Stimulated activated CD8-positive, alpha-beta memory T cell treated with anti-CD3 and anti-CD28 coated beads, Interleukin-12 subunit alpha, Interleukin-12 subunit beta, amount 100 ng/mL, for 24 hours (primary cell): ENCODE results near the gene CEP78.
"Not testable (repeated sequence)": the region's sequence is repeated elsewhere in the genome, so short reads cannot be mapped to it uniquely, and the experiment has no call there.

Source experiments
- DNase-seq: peaks from one replicate; pipeline ENCODE4 v3.0.0-alpha.2; 2020; ENCODE audit errors: extremely low read depth

The CEP78 gene

GRCh38 chr9:78234810-78235209, 1.1 kb upstream of the CEP78 start:
- no peak for DNase-seq

DNA sequence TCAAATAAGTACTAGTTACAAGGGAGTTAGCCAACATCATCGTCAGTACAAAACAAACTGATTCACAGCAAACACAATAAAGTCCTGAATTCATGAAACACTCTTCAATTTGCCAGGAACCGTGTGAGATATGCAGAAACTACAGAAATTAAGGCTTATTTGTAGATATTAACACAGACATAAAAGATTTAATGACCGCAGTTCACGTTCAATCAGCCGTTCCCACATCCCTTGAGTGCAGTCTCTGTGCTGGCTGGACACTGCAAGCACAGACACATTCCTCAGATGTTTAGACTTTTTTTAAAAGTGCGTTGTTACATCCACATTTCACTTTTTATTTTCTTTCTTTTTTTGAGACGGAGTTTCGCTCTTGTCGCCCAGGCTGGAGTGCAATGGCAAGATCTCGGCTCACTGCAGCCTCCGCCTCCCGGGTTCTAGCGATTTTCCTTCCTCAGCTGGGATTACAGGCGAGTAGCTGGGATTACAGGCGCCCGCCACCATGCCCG, 566 bp upstream of the CEP78 start:
- DNase-seq, result no peak

GRCh38 chr9:78236551-78236910, 656 bp downstream of the CEP78 start:
- DNase-seq, result no peak

DNA sequence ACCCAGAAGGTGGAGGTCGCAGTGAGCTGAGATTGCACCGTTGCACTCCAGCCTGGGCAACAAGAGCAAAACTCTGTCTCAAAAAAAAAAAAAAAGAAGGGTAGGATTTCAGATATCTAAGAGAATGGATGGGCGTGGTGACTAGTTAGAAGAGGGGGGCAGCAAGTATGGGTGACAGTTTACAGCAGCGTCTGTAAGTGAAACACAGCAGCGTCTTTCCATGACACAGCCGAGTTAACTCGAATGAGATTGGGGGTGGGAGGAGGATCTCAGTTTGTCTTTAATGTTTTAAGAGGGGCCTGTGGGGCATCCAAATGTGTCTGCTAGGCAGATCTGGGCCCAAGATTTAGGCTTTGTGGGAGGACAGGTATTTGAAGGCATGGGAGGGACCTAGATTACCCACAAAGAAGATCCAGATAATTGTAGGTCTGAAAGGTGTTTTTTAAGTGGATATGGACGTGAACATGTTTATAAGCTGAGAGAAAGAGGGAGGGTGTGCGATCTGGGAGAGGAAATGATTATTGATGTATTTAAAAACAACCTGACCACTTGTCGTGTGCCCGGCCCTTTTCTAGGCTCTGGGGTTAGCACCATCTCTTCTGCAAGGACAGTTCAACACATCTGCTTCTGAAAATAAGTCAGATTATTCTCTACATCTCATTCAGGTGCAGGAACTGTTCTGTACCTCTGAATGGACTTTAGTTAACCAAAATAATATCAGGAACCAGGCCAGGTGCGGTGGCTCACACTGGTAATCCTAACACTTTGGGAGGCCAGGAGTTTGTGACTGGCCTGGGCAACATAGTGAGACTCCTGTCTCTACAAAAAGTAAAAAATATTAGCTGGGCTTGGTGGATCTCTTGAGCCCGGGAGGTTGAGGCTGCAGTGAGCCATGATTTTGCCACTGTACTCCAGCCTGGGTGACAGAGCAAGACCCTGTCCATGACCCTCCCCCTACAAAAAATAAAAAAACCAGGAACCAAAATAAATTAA, 2.5 kb downstream of the CEP78 start:
- no peak for DNase-seq

DNA sequence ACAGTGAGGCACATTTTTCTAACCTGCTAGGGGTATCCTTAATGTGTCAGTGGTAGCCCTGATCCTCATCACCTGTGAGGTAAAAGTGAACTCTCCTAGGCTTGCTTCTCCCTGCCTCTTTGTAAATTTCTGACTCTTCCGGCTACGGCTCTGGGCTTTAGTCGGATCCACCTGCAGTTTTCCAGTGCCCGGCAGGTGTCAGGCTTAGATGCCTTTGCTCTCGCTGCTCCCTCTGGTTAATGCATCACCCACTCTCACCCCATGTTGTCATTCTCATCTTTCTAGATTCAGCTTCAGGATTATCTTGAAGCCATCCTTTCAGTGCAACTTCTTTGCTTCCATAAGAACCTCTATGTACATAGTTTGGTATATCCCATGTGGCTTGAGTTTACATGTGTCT, 3.6 kb downstream of the CEP78 start:
- no peak for DNase-seq

DNA sequence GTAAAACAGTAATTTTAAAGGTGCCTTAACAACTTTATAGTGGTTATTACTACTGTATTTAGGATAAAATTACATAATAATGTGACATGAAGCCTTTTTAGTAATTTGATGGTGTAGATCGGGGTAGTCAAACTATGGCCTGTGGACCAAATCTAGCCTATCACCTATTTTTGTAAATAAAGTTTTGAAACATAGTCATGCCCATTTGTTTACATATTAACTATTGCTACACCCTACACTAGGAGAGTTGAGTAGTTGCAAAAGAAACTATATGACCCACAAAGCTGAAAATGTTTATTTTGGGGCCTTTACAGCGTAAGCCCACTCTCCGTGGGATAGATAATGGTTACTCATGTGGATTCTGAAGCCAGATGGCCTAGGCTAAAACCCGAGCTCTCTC, 6.2 kb downstream of the CEP78 start:
- DNase-seq, result no peak

- DNase-seq, result no peak
Observed at GRCh38 chr9:78243130-78243529, 7.3 kb downstream of the CEP78 start.

- no peak for DNase-seq
Observed at GRCh38 chr9:78245401-78245800, 9.5 kb downstream of the CEP78 start.

GRCh38 chr9:78248635-78249034, 12.8 kb downstream of the CEP78 start:
- no peak for DNase-seq

GRCh38 chr9:78249542-78249941, 13.7 kb downstream of the CEP78 start:
- no peak for DNase-seq

- DNase-seq, result no peak
Observed at GRCh38 chr9:78252616-78253015, 16.7 kb downstream of the CEP78 start.

GRCh38 chr9:78253285-78253684, 17.4 kb downstream of the CEP78 start:
- DNase-seq, result no peak

DNA sequence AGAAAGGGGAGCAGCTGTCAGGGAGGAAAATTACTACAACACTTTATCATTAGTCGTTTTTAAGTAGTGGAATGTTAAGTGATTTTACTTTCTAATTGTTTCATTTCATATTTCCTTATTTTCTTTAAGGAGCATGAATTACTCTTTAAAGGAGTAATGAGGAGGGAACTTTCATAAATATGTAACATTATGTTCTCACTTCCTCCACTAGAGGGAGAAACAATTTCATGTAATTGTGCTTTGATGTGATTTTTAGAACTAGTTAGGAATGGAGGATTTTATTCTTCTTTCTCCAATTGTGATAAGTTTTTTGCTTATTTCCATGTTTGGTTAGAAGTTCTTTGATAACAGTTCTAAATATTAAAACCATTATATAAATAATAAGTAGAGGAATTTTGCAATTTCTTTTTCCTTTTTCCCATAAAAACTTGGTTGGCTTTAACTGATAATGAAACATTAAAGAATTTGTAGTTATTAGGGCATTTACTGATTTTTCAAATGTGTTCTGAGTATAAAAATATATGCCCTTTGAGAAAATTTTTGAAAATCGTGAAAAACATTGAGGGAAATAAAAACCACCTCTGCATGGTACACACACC, 25.6 kb downstream of the CEP78 start:
- DNase-seq, result no peak

DNA sequence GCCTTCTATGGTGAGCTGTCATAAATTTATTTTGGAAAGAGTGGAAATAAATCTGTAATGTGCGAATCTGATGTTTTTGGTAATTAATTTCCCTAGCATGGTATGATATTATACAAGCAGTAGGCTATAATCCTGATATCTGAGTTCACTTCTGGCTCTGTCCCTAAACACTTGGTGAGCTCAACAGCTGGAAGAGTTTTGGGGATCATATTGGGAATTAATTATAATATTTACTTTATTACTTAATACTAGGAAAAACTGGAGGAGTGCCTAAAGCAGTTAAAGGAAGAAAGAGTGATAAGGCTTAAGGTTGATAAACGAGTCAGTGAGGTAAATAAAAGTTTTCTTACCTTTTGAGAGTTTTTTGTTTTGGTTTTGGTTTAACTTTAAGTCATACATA, 26.8 kb downstream of the CEP78 start:
- no peak for DNase-seq

GRCh38 chr9:78267889-78268288, 32.0 kb downstream of the CEP78 start:
- no peak for DNase-seq

DNA sequence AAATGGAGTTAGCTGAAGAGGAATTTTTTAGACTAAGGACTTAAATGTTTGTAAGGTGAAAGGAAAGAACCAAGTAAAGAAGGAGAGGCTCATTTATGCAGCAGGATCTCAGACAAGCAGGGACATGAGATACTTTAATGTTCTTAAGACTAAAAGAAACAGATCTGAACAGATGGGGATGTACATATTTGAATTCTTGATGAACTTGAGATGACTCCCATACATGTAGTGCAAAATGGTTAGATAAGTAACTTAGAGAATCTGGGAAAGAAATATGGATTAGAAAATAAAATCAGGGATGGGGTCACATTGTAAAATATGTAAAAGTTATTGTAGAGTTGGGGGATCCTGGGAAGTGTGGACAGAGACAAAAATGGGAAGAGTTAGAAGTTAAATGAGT, 33.9 kb downstream of the CEP78 start:
- no peak for DNase-seq

DNA sequence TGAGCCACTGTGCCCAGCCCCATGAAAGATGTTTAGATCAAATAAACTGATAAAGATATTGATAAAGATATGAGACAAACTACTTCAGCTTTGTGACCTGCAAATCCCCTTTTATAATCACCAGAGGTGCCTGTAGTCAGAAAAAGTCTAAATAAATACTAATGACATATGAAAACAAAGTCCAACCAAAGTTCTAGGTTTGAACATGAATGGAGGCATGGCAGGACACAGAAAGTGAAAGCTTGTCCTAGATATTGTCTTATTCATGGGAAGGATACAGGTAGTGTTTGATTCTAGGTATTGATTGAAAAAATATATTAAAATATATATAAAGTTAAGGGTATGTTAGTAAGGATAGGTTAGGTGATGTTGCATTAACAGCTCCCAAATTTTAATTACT, 36.4 kb downstream of the CEP78 start:
- no peak for DNase-seq

DNA sequence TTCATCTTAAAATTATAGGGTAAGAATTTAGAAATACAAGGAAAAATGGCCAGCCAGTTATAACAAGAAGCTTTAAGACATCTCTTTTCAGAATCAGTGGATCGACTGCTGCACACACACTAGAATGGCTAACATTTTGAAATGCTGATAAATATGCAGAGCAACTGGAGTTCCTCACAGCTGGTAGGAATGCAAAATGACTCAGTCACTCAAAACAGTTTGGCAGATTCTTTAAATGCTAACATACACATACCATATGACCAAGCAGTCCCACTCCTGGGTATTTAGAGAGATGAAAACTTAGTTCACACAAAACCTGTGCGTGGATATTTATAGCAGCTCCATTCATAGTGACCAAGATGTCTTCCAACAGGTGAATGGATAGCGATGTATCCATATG, 37.9 kb downstream of the CEP78 start:
- no peak for DNase-seq

GRCh38 chr9:78278177-78278777, 42.4 kb downstream of the CEP78 start:
- DNase-seq, result no peak

- no peak for DNase-seq
Observed at GRCh38 chr9:78278801-78279200, 42.9 kb downstream of the CEP78 start.

DNA sequence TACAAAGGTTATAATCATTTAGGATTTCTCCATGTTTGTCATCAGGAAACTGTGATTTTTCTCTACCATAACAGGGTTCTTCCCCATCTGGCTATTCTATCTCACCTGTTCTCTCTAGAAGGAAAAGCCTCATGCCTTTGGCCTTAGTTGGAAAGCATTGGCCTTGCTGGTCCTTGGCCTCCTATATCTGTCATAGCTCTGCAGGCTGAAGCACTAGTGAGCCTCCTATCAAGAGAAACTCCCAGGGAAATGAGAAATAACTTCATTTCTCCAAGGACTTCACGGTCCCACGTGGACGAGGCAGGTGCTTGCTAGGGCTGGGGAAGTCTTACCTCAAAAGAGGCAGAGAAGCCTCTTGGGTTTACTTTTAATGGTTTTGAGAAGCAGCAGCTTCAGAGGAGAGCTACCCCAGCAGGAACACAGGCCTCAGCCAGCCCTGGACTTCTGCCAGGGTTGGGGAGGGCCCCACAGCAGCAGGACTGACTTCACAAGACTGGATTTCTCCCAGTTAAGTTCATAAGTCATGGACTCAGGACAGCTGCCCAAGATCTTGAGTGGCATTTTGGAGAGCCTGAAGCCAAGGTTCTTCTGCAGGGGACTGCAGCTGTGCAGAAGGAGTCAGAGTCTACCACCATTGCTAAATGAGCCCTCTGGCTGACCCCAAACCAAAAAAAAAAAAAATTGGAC, 45.2 kb downstream of the CEP78 start:
- DNase-seq, result no peak

- not testable (repeated sequence) for DNase-seq
Observed at GRCh38 chr9:78284181-78284580, 48.3 kb downstream of the CEP78 start.
